Neural progenitor cell (in vitro differentiated cells): ENCODE data around the gene ZNF787.

Experiments
- EZH2phosphoT487 ChIP-seq: fragments of 200-600 bp; sonication (generic); IDR thresholded peaks from 2 replicates; pipeline ENCODE4 v1.6.1; 2017; ENCODE audit warnings: antibody characterized with exemption
- TF ChIP-seq, protein P1 (sequence below): fragments of 200-600 bp; sonication (generic); IDR thresholded peaks from 2 replicates; pipeline ENCODE4 v1.5.1; 2017; ENCODE audit warnings: antibody characterized with exemption, mild to moderate bottlenecking

DNA sequence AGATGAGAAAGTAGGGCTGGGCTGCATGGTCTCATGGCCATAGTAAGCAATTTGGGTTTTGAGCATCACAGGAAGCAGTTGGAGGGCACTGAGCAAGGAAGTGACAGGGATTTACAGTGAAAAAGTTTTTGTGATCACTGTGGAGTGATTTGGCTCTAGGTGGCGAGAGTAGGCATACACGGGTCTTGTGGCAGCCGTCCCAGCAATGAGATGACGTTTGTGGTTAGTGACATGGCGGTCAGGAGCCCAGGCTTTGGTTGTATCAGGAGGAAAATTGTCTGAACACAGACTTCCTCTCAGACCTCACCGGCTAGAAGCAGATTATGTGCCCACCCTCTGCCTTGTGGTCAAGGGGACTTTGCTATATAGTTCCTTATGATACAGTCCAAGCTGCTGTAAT lies 23.3 kb upstream of the ZNF787 start:
- TF ChIP-seq, protein P1, sequence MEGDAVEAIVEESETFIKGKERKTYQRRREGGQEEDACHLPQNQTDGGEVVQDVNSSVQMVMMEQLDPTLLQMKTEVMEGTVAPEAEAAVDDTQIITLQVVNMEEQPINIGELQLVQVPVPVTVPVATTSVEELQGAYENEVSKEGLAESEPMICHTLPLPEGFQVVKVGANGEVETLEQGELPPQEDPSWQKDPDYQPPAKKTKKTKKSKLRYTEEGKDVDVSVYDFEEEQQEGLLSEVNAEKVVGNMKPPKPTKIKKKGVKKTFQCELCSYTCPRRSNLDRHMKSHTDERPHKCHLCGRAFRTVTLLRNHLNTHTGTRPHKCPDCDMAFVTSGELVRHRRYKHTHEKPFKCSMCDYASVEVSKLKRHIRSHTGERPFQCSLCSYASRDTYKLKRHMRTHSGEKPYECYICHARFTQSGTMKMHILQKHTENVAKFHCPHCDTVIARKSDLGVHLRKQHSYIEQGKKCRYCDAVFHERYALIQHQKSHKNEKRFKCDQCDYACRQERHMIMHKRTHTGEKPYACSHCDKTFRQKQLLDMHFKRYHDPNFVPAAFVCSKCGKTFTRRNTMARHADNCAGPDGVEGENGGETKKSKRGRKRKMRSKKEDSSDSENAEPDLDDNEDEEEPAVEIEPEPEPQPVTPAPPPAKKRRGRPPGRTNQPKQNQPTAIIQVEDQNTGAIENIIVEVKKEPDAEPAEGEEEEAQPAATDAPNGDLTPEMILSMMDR: no peak
- TF ChIP-seq EZH2phosphoT487: no peak
